Measurements from ENCODE around the gene DPEP1.

The DPEP1 gene

DNA sequence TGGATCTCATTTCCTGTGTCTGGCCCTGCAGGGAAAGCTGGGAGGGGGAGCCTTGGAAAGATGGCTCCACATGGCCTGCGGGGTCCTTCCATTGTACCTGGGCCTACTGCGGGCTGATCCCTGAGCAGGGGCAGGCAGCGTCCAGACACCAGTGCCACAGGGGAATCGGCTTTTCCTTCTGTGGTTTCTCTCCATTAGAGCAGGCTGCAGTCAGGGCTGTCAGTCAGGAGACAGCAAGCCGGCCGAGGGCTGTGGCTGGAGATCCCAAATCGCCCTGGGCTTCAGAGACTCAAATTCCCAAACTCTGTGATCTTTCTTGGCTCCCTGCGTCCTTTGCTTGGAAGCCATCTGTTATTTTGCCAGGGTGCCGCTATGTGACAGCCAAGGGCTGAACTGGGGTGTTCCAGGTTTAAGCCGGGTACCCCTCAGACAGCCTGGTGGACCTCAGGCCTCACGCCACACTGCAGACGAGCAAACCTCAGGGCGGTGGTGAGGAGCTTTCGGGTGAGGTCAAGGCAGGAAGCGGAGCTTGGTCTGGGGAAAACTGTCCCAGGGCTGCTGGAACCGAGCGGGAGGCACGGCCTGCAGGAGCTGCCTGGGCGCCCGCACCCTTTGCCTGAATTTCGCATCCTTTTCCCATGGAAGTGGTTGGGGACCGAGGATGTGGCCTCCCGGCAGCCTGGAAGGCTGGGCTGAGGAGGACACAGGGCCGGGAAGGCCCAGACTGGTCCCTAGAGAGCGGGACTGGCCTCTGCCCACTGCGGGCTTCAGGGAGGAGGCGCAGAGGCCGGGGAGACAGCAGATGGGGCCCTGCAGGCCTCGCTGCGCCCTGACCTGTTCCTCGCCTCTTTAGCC is 39.4 kb upstream of the DPEP1 start:
- no peak for DNase-seq (ENCODE audit: extremely low spot score)
- ChIA-PET POLR2A (no interaction called here), CTCF (no interaction called here)
- TF ChIP-seq LEF1 (IDR thresholded peaks at IDR 0.05; ENCODE audit: borderline replicate concordance) (no peak), ARNT (IDR thresholded peaks at IDR 0.05) (no peak), CTBP1 (IDR thresholded peaks at IDR 0.05; ENCODE audit: borderline replicate concordance) (no peak), SP1 (IDR thresholded peaks at IDR 0.05) (no peak), HDGF (IDR thresholded peaks at IDR 0.05; ENCODE audit: borderline replicate concordance) (no peak), ZNF384 (IDR thresholded peaks at IDR 0.05) (no peak), FOXM1 (IDR thresholded peaks at IDR 0.05; ENCODE audit: borderline replicate concordance) (no peak), FOXK2 (IDR thresholded peaks at IDR 0.05) (no peak), TARDBP (IDR thresholded peaks at IDR 0.05) (no peak), ELF4 (IDR thresholded peaks at IDR 0.05) (no peak), NFRKB (IDR thresholded peaks at IDR 0.05) (no peak), L3MBTL2 (conservative IDR thresholded peaks at IDR 0.05) (no peak), BHLHE40 (IDR thresholded peaks at IDR 0.05; ENCODE audit: borderline replicate concordance) (no peak), FOXA1 (IDR thresholded peaks at IDR 0.05) (no peak), SUZ12 (IDR thresholded peaks at IDR 0.05) (no peak)
- TF ChIP-seq, protein P1, sequence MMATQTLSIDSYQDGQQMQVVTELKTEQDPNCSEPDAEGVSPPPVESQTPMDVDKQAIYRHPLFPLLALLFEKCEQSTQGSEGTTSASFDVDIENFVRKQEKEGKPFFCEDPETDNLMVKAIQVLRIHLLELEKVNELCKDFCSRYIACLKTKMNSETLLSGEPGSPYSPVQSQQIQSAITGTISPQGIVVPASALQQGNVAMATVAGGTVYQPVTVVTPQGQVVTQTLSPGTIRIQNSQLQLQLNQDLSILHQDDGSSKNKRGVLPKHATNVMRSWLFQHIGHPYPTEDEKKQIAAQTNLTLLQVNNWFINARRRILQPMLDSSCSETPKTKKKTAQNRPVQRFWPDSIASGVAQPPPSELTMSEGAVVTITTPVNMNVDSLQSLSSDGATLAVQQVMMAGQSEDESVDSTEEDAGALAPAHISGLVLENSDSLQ (IDR thresholded peaks at IDR 0.05), result no peak

DNA sequence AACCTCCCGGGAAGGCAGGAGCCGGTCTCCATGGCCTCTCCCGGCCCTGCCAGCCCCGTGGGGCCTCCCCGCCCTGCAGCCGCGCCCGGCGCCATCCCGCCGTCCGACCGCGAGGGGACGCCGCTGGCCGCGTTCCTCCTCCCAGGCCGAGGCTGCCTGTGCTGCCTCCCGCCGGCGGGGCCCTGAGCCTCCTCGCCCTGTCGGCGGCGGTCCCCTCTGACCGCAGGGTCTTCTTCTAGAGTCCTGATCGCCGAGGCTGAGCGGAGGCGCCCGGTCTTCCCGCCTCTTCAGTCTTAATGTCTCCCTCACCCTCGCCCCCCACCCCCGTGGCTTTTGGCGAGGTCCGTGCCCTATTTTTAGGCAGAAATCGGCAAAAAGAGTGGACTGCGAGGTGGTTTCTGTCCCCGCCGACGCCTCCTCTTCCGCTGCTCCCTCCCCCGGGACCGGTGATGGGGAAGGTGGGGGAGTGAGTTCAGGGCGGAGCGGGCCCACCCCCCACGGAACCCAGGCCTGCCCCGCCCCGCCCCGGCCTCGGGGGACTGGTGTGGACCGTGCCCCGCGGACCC is 38.7 kb upstream of the DPEP1 start:
- TF ChIP-seq HDGF (IDR thresholded peaks at IDR 0.05; ENCODE audit: borderline replicate concordance), result no peak
- no peak for TF ChIP-seq FOXA1 (IDR thresholded peaks at IDR 0.05)
- no peak for TF ChIP-seq SUZ12 (IDR thresholded peaks at IDR 0.05)
- no peak for TF ChIP-seq FOXK2 (IDR thresholded peaks at IDR 0.05)
- no peak for TF ChIP-seq LEF1 (IDR thresholded peaks at IDR 0.05; ENCODE audit: borderline replicate concordance)
- POLR2A ChIA-PET, result no interaction called here
- no peak for DNase-seq (ENCODE audit: extremely low spot score)
- CTCF ChIA-PET, result no interaction called here

- TF ChIP-seq BHLHE40 (IDR thresholded peaks at IDR 0.05; ENCODE audit: borderline replicate concordance) (no peak), HDGF (IDR thresholded peaks at IDR 0.05; ENCODE audit: borderline replicate concordance) (no peak), FOXM1 (IDR thresholded peaks at IDR 0.05; ENCODE audit: borderline replicate concordance) (no peak), CTBP1 (IDR thresholded peaks at IDR 0.05; ENCODE audit: borderline replicate concordance) (no peak), FOXK2 (IDR thresholded peaks at IDR 0.05) (no peak)
- DNase-seq (ENCODE audit: extremely low spot score), result no peak
- ChIA-PET CTCF (no interaction called here), POLR2A (interaction anchor here (1.2 kb wide), 1 partner anchor 14 kb away, joined by 3 read pairs; no protein-coding TSS in a partner anchor)
Observed at GRCh38 chr16:89575247-89576152, 37.9 kb upstream of the DPEP1 start, which contains the start of gene CPNE7. Gene CPNE7 (plus strand): TSS chr16:89575758. CDS start chr16:89575898, 140 bp downstream.

GRCh38 chr16:89576153-89577054 is 37.0 kb upstream of the DPEP1 start:
- POLR2A ChIA-PET, result interaction anchor here (1.2 kb wide), 1 partner anchor 15 kb away, joined by 3 read pairs; no protein-coding TSS in a partner anchor
- CTCF ChIA-PET, result no interaction called here
- TF ChIP-seq SP1 (IDR thresholded peaks at IDR 0.05) (no peak), SUZ12 (IDR thresholded peaks at IDR 0.05) (no peak), FOXK2 (IDR thresholded peaks at IDR 0.05) (no peak), CTBP1 (IDR thresholded peaks at IDR 0.05; ENCODE audit: borderline replicate concordance) (no peak), NFRKB (IDR thresholded peaks at IDR 0.05) (no peak)
- TF ChIP-seq, protein P1 (IDR thresholded peaks at IDR 0.05), result no peak
- DNase-seq (ENCODE audit: extremely low spot score), result no peak

GRCh38 chr16:89577055-89577759 is 36.2 kb upstream of the DPEP1 start:
- no peak for DNase-seq (ENCODE audit: extremely low spot score)
- CTCF ChIA-PET, result no interaction called here
- POLR2A ChIA-PET, result no interaction called here
- no peak for TF ChIP-seq SP1 (IDR thresholded peaks at IDR 0.05)
- TF ChIP-seq FOXA1 (IDR thresholded peaks at IDR 0.05), result no peak
- no peak for TF ChIP-seq TARDBP (IDR thresholded peaks at IDR 0.05)
- TF ChIP-seq SUZ12 (IDR thresholded peaks at IDR 0.05), result no peak
- no peak for TF ChIP-seq HDGF (IDR thresholded peaks at IDR 0.05; ENCODE audit: borderline replicate concordance)
- no peak for TF ChIP-seq FOXM1 (IDR thresholded peaks at IDR 0.05; ENCODE audit: borderline replicate concordance)
- no peak for TF ChIP-seq NFRKB (IDR thresholded peaks at IDR 0.05)
- no peak for TF ChIP-seq BHLHE40 (IDR thresholded peaks at IDR 0.05; ENCODE audit: borderline replicate concordance)
- TF ChIP-seq ARNT (IDR thresholded peaks at IDR 0.05), result no peak
- no peak for TF ChIP-seq ZNF384 (IDR thresholded peaks at IDR 0.05)
- no peak for TF ChIP-seq LEF1 (IDR thresholded peaks at IDR 0.05; ENCODE audit: borderline replicate concordance)
- TF ChIP-seq L3MBTL2 (conservative IDR thresholded peaks at IDR 0.05), result no peak
- TF ChIP-seq, protein P1 (IDR thresholded peaks at IDR 0.05), result no peak
- no peak for TF ChIP-seq ELF4 (IDR thresholded peaks at IDR 0.05)
- TF ChIP-seq FOXK2 (IDR thresholded peaks at IDR 0.05), result no peak
- no peak for TF ChIP-seq CTBP1 (IDR thresholded peaks at IDR 0.05; ENCODE audit: borderline replicate concordance)
